Measurements from ENCODE around the gene MAGEA9B.
"Not testable (repeated sequence)": the region's sequence is repeated elsewhere in the genome, so short reads cannot be mapped to it uniquely, and the experiment has no call there.

Gene MAGEA9B

GRCh38 chrX:149534926-149535602 is 52.2 kb downstream of the MAGEA9B start:
- DNase-seq (ENCODE audit: low spot score), result not testable (repeated sequence)

GRCh38 chrX:149533999-149534398 is 53.3 kb downstream of the MAGEA9B start:
- DNase-seq (ENCODE audit: low spot score), result not testable (repeated sequence)

- not testable (repeated sequence) for DNase-seq (ENCODE audit: low spot score)
Measured at GRCh38 chrX:149532868-149533267, 54.4 kb downstream of the MAGEA9B start.

All from D341Med (cell line).